ENCODE results near the gene TRMT61B.

TRMT61B gene

GRCh38 chr2:28893488-28893887, 23.4 kb upstream of the TRMT61B start:
- Histone ChIP-seq H4K91ac (ENCODE audit: low read length) (no peak overlapping the region), H3K79me1 (replicated peaks; ENCODE audit: low read length, poor library complexity, severe bottlenecking) (no peaks in the 10 kb centered on the region), H2BK15ac (ENCODE audit: low read depth, poor library complexity, severe bottlenecking) (no peak overlapping the region), H2AFZ (ENCODE audit: low read depth, low read length) (no peak overlapping the region), H3K14ac (ENCODE audit: low read length in 2 of 2) (no peak overlapping the region), H2BK5ac (ENCODE audit: low read depth, low read length, poor library complexity, severe bottlenecking) (no peak overlapping the region), H4K8ac (ENCODE audit: low read length) (no peak overlapping the region), H3K4me2 (ENCODE audit: low read length, poor library complexity, severe bottlenecking) (no peak overlapping the region), H3K18ac (ENCODE audit: low read depth in 1 of 2, low read length in 2 of 2) (no peak overlapping the region), H3K9ac (ENCODE audit: low read length) (no peak overlapping the region), H3K36me3 (ENCODE audit: control insufficient read depth in 1 of 2, insufficient read depth in 2 of 2, low read depth in 1 of 2, low read length in 2 of 2) (no peaks in the 10 kb centered on the region), H2AK5ac (ENCODE audit: low read length, severe bottlenecking) (no peak overlapping the region), H2BK120ac (ENCODE audit: low read depth, low read length) (no peak overlapping the region), H3K4ac (ENCODE audit: low read depth in 1 of 2, low read length in 2 of 2) (no peak overlapping the region), H2BK12ac (ENCODE audit: low read length in 2 of 2) (no peak overlapping the region), H3K4me3 (ENCODE audit: insufficient read depth in 1 of 2, low read depth in 1 of 2, low read length in 2 of 2) (no peak overlapping the region), H3K27ac (ENCODE audit: low read length, poor library complexity, severe bottlenecking) (no peak overlapping the region), H3K27me3 (ENCODE audit: control insufficient read depth in 1 of 2, insufficient read depth in 1 of 2, low read length in 2 of 2) (peaks cover 0 to 3% of the 10 kb centered on the region in 2 experiments), H3K9me3 (ENCODE audit: control insufficient read depth, low read length) (no peaks in the 10 kb centered on the region), H3K23ac (ENCODE audit: low read length in 2 of 2) (no peak overlapping the region), H3K4me1 (ENCODE audit: control insufficient read depth, insufficient read depth, low read depth, low read length) (peaks cover 1% of the 10 kb centered on the region)
- WGBS: 98% methylated on average over 16 of the region's 21 CpGs
- no peak for DNase-seq

- no peak overlapping the region for H3K4me3 ChIP-seq (ENCODE audit: insufficient read depth in 1 of 2, low read depth in 1 of 2, low read length in 2 of 2)
- H3K18ac ChIP-seq (ENCODE audit: low read depth in 1 of 2, low read length in 2 of 2): no peak overlapping the region
- no peaks in the 10 kb centered on the region for H3K79me1 ChIP-seq (replicated peaks; ENCODE audit: low read length, poor library complexity, severe bottlenecking)
- H2AFZ ChIP-seq (ENCODE audit: low read depth, low read length): no peak overlapping the region
- H2BK12ac ChIP-seq (ENCODE audit: low read length in 2 of 2): no peak overlapping the region
- no CpG with 5 or more reads among the region's 1 CpG for WGBS
- H3K4ac ChIP-seq (ENCODE audit: low read depth in 1 of 2, low read length in 2 of 2): no peak overlapping the region
- no peak overlapping the region for H4K91ac ChIP-seq (ENCODE audit: low read length)
- no peak overlapping the region for H3K27ac ChIP-seq (ENCODE audit: low read length, poor library complexity, severe bottlenecking)
- no peaks in the 10 kb centered on the region for H3K9me3 ChIP-seq (ENCODE audit: control insufficient read depth, low read length)
- H3K4me2 ChIP-seq (ENCODE audit: low read length, poor library complexity, severe bottlenecking): no peak overlapping the region
- no peak overlapping the region for H3K14ac ChIP-seq (ENCODE audit: low read length in 2 of 2)
- no peak overlapping the region for H3K23ac ChIP-seq (ENCODE audit: low read length in 2 of 2)
- no peaks in the 10 kb centered on the region for H3K36me3 ChIP-seq (ENCODE audit: control insufficient read depth in 1 of 2, insufficient read depth in 2 of 2, low read depth in 1 of 2, low read length in 2 of 2)
- H2AK5ac ChIP-seq (ENCODE audit: low read length, severe bottlenecking): no peak overlapping the region
- peaks cover 10 to 21% of the 10 kb centered on the region in 2 experiments for H3K27me3 ChIP-seq (ENCODE audit: control insufficient read depth in 1 of 2, insufficient read depth in 1 of 2, low read length in 2 of 2)
- no peak for DNase-seq
- no peak overlapping the region for H2BK120ac ChIP-seq (ENCODE audit: low read depth, low read length)
- no peak overlapping the region for H3K9ac ChIP-seq (ENCODE audit: low read length)
- H3K4me1 ChIP-seq (ENCODE audit: control insufficient read depth, insufficient read depth, low read depth, low read length): no peaks in the 10 kb centered on the region
- H4K8ac ChIP-seq (ENCODE audit: low read length): no peak overlapping the region
- no peak overlapping the region for H2BK5ac ChIP-seq (ENCODE audit: low read depth, low read length, poor library complexity, severe bottlenecking)
- no peak overlapping the region for H2BK15ac ChIP-seq (ENCODE audit: low read depth, poor library complexity, severe bottlenecking)
These were observed 10.1 kb upstream of the TRMT61B start for GRCh38 chr2:28880193-28880592.

GRCh38 chr2:28871620-28872019, 1.5 kb upstream of the TRMT61B start:
- Histone ChIP-seq H3K14ac (ENCODE audit: low read length in 2 of 2) (no peak overlapping the region), H2BK12ac (ENCODE audit: low read length in 2 of 2) (no peak overlapping the region), H2BK120ac (ENCODE audit: low read depth, low read length) (no peak overlapping the region), H3K4me3 (ENCODE audit: insufficient read depth in 1 of 2, low read depth in 1 of 2, low read length in 2 of 2) (no peak overlapping the region), H3K4me2 (ENCODE audit: low read length, poor library complexity, severe bottlenecking) (no peak overlapping the region), H3K18ac (ENCODE audit: low read depth in 1 of 2, low read length in 2 of 2) (no peak overlapping the region), H3K36me3 (ENCODE audit: control insufficient read depth in 1 of 2, insufficient read depth in 2 of 2, low read depth in 1 of 2, low read length in 2 of 2) (no peaks in the 10 kb centered on the region), H3K9me3 (ENCODE audit: control insufficient read depth, low read length) (no peaks in the 10 kb centered on the region), H2AK5ac (ENCODE audit: low read length, severe bottlenecking) (no peak overlapping the region), H3K27me3 (ENCODE audit: control insufficient read depth in 1 of 2, insufficient read depth in 1 of 2, low read length in 2 of 2) (peaks cover 5 to 9% of the 10 kb centered on the region in 2 experiments), H3K4ac (ENCODE audit: low read depth in 1 of 2, low read length in 2 of 2) (no peak overlapping the region), H3K27ac (ENCODE audit: low read length, poor library complexity, severe bottlenecking) (no peak overlapping the region), H4K91ac (ENCODE audit: low read length) (no peak overlapping the region), H2BK5ac (ENCODE audit: low read depth, low read length, poor library complexity, severe bottlenecking) (no peak overlapping the region), H3K23ac (ENCODE audit: low read length in 2 of 2) (no peak overlapping the region), H3K79me1 (replicated peaks; ENCODE audit: low read length, poor library complexity, severe bottlenecking) (peaks cover 14% of the 10 kb centered on the region), H4K8ac (ENCODE audit: low read length) (no peak overlapping the region), H3K9ac (ENCODE audit: low read length) (no peak overlapping the region), H3K4me1 (ENCODE audit: control insufficient read depth, insufficient read depth, low read depth, low read length) (peaks cover 8% of the 10 kb centered on the region), H2AFZ (ENCODE audit: low read depth, low read length) (no peak overlapping the region), H2BK15ac (ENCODE audit: low read depth, poor library complexity, severe bottlenecking) (no peak overlapping the region)
- no peak for DNase-seq
- 90% methylated on average over 3 of the region's 3 CpGs for WGBS

GRCh38 chr2:28869494-28870145, 489 bp downstream of the TRMT61B start:
- DNase-seq: no peak
- peak overlapping the region; percentile 89 for H4K8ac ChIP-seq (ENCODE audit: low read length)
- H3K4ac ChIP-seq (ENCODE audit: low read depth in 1 of 2, low read length in 2 of 2): peak overlapping the region in 1 of 2 experiments; percentile 41
- H3K27ac ChIP-seq (ENCODE audit: low read length, poor library complexity, severe bottlenecking): peak overlapping the region; percentile 22
- H2BK15ac ChIP-seq (ENCODE audit: low read depth, poor library complexity, severe bottlenecking): no peak overlapping the region
- H3K23ac ChIP-seq (ENCODE audit: low read length in 2 of 2): no peak overlapping the region
- no peak overlapping the region for H2AK5ac ChIP-seq (ENCODE audit: low read length, severe bottlenecking)
- peaks cover 0 to 5% of the 10 kb centered on the region in 2 experiments for H3K36me3 ChIP-seq (ENCODE audit: control insufficient read depth in 1 of 2, insufficient read depth in 2 of 2, low read depth in 1 of 2, low read length in 2 of 2)
- peaks cover 8% of the 10 kb centered on the region for H3K4me1 ChIP-seq (ENCODE audit: control insufficient read depth, insufficient read depth, low read depth, low read length)
- no peak overlapping the region for H4K91ac ChIP-seq (ENCODE audit: low read length)
- no peak overlapping the region for H2BK12ac ChIP-seq (ENCODE audit: low read length in 2 of 2)
- H3K4me3 ChIP-seq (ENCODE audit: insufficient read depth in 1 of 2, low read depth in 1 of 2, low read length in 2 of 2): peak overlapping the region; percentile 84 to 97
- H3K79me1 ChIP-seq (replicated peaks; ENCODE audit: low read length, poor library complexity, severe bottlenecking): peaks cover 18% of the 10 kb centered on the region
- H2BK120ac ChIP-seq (ENCODE audit: low read depth, low read length): no peak overlapping the region
- H3K9ac ChIP-seq (ENCODE audit: low read length): peak overlapping the region; percentile 97
- H2AFZ ChIP-seq (ENCODE audit: low read depth, low read length): peak overlapping the region; percentile 57
- no peaks in the 10 kb centered on the region for H3K9me3 ChIP-seq (ENCODE audit: control insufficient read depth, low read length)
- WGBS: 2% methylated on average over 29 of the region's 29 CpGs
- H2BK5ac ChIP-seq (ENCODE audit: low read depth, low read length, poor library complexity, severe bottlenecking): no peak overlapping the region
- no peak overlapping the region for H3K14ac ChIP-seq (ENCODE audit: low read length in 2 of 2)
- H3K27me3 ChIP-seq (ENCODE audit: control insufficient read depth in 1 of 2, insufficient read depth in 1 of 2, low read length in 2 of 2): no peaks in the 10 kb centered on the region
- H3K4me2 ChIP-seq (ENCODE audit: low read length, poor library complexity, severe bottlenecking): peak overlapping the region; percentile 67
- peak overlapping the region in 1 of 2 experiments; percentile 51 for H3K18ac ChIP-seq (ENCODE audit: low read depth in 1 of 2, low read length in 2 of 2)

Data from mesenchymal stem cell (in vitro differentiated cells and primary cell).